Prostate gland (tissue), 2 donors: ENCODE measurements around the gene DLGAP1.

Source experiments
- POLR2A ChIP-seq: fragments of 450-650 bp; IDR thresholded peaks from one replicate; pipeline ENCODE4 v1.6.1; 2016; ENCODE audit warnings: antibody characterized with exemption, mild to moderate bottlenecking
- POLR2AphosphoS5 ChIP-seq: sonication (generic); formaldehyde crosslinking; IDR thresholded peaks from one replicate; pipeline ENCODE4 v1.6.1; 2017; ENCODE audit warnings: antibody characterized with exemption
- TF ChIP-seq, protein P1 (sequence below), 4 experiments: fragments of 200-600 bp in 2 of 4; fragments of 450-650 bp in 2 of 4; sonication (generic) in 2 of 4; IDR thresholded peaks; 1 replicate in 3 of 4; 2 replicates in 1 of 4; pipeline ENCODE4 v1.5.1; 2016 to 2019; ENCODE audit warnings: antibody characterized with exemption in 4 of 4, mild to moderate bottlenecking in 2 of 4, moderate library complexity in 2 of 4

- TF ChIP-seq, protein P1, sequence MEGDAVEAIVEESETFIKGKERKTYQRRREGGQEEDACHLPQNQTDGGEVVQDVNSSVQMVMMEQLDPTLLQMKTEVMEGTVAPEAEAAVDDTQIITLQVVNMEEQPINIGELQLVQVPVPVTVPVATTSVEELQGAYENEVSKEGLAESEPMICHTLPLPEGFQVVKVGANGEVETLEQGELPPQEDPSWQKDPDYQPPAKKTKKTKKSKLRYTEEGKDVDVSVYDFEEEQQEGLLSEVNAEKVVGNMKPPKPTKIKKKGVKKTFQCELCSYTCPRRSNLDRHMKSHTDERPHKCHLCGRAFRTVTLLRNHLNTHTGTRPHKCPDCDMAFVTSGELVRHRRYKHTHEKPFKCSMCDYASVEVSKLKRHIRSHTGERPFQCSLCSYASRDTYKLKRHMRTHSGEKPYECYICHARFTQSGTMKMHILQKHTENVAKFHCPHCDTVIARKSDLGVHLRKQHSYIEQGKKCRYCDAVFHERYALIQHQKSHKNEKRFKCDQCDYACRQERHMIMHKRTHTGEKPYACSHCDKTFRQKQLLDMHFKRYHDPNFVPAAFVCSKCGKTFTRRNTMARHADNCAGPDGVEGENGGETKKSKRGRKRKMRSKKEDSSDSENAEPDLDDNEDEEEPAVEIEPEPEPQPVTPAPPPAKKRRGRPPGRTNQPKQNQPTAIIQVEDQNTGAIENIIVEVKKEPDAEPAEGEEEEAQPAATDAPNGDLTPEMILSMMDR (IDR thresholded peaks at IDR 0.05): no peak
- TF ChIP-seq POLR2A (no peak), POLR2AphosphoS5 (no peak)
Observed at GRCh38 chr18:4102901-4103300, 352.2 kb downstream of the DLGAP1 start.
